CD4-positive, alpha-beta T cell treated with Interleukin-1 beta for 1 hour (primary cell): Measurements from ENCODE around the gene ANKRD12.
"Not testable (repeated sequence)": the region's sequence is repeated elsewhere in the genome, so short reads cannot be mapped to it uniquely, and the experiment has no call there.

Experiments
- DNase-seq, 2 donors: peaks; one replicate each; pipeline ENCODE4 v3.0.0-alpha.2; 2020 to 2022

ANKRD12 gene

DNA sequence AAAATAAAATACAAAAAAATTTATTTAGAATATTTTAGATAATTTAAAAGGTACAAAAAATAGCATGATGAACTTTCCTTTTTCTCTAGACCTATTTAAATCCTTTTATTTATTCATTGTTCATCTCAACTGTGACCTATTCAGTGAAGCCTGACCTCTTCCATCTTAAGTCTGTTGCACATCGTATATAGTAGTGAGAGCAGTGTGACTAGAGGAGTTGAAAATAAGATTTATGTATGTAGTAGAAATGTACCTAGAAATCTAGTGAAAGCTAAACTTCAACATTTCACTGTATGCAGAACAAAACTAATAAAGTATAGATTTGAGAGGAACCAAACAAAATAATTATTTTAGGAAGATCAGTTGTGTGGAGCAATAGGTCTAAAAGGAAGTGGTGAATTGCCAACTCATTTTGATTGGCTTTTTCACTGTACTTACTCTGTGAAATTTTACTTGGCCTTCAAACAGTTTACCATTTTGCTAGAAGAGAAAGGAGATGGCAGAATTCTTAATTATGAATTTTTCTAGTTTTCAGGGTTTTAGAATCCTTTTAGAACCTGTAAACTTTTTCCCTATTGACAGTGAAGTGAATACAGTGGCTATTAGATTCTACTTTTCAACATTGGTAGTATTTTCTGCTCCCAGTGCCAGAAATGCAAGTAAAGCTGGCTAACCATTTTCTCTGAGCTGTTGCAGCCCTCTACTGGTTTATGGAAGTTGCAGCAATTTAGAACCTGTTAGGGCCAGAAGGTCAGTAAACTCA lies 11.0 kb downstream of the ANKRD12 start:
- DNase-seq, result peak; percentile 54 to 74

DNA sequence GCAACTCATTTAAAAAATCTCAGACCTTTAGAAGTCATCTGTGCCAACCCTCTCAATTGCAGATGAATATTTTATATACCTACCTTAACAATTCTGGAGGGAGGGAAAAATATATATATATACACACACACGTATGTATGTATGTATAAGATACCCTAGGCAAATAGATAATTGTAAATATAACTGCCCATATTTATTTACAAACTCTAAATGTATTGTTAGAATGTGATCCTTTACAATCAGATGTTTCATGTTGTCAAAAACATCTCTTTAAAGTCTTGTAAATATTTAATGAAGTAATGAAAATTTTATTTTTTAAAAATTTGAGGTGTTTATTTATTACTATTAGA lies 11.6 kb downstream of the ANKRD12 start:
- no peak for DNase-seq

DNA sequence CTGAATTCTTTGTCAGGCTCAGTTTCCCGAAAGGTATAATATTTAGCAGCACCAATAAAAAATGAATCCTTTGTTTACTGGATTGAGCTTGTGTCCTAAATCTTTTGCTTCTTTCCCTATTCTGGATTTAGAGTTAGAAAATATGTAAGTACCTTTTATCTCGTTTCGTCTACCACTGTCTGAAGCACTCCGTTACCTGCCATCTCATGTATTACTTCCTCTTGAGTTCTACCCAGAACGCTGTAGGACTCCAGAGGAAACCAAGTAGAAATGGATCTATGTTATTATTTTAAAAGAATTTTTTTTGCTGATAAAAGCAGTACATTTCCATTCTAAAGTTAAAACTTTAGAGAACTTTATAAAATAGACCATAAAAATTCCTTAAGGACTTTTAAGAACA lies 13.5 kb downstream of the ANKRD12 start:
- no peak for DNase-seq

DNA sequence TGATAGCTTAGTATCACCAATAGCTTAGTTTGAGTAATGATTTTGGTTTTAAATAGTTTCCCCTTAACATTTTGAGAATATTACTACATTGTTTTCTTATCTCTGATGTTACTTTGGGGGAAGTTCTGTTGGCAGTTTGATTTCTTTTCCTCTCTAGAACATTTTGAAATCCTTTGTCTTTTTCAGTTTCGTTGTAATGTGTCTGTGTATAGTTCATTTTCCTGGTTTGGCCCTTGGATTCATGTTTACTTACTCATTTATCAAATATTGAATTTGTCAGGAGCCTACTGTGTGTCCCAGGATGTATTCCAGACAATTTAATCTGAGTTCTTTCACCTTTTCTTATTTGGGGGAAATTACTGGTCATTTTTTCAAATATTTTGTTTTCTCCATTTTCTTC lies 16.7 kb downstream of the ANKRD12 start:
- no peak for DNase-seq

DNA sequence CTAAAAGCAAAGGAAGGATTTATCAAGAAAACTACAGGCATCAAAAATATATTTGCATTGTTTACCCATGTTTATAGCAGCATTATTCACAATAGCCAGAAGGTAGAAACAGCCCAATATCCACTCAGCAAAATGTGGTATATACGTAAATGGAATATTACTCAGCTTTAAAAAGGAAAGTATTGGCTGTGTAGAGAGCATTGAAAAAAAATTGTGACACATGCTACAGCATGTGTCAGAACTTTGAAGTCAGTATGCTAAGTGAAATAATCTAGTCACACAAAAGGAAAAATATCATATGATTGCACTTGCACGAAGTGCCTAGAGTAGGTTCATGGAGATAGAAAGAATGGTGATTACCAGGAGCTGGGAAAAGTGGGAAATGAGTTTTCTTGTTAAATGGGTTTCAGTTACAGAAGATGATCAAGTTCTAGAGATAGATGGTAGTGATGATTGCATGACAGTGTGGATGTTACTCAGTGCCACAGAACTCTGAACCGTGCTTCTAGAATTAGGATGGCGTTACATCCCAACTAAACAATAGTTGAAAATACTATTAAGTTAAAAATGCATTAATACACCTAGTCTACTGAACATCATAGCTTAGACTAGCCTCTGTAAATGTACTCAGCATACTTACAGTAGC lies 20.1 kb downstream of the ANKRD12 start:
- DNase-seq, result no peak

DNA sequence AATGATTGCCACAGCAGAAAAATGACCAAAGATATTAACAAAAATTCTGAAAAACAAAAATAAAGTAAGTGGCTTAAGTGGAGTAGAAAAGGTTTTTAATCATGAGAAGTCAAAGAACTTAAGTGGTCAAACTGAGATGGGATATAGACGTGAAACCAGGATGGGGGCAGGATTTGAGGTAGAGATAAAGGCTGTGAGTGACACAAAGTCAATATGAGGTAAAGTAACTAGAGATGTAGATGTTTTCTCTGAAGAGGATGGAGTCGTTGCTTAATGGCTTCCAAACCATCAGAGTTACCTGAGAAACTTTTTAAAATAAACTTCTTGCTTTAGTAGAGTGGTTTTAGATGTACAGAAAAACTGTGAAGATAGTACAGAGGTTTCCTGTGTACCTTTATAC lies 21.2 kb downstream of the ANKRD12 start:
- DNase-seq, result no peak

DNA sequence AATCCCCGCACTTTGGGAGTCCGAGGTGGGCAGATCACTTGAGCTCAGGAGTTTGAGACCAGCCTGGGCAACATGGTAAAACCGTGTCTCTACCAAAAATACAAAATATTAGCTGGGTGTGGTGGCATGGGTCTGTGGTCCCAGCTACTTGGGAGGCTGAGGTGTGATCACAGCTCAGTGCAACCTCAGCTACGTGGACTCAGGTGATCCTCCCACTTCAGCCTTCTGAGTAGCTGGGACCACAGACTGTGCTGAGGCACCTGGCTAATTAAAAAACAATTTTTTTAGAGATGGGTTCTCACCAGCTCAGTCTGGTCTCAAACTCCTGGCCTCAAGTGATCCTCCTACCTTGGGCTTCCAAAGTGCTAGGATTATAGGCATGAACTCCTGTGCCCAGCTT lies 23.4 kb downstream of the ANKRD12 start:
- DNase-seq, result no peak

DNA sequence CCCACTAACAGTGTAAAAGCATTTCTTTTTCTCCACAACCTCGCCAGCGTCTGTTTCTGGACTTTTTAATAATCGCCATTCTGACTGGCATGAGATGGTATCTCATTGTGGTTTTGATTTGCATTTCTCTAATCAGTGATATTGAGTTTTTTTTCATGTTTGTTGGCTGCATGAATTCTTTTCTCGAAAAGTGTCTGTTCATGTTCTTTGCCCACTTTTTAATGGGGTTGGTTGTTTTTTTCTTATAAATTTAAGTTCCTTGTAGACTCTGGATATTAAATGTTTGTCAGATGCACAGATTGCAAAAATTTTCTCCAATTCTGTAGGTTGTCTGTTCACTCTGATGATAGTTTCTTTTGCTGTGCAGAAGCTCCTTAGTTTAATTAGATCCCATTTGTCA lies 26.1 kb downstream of the ANKRD12 start:
- DNase-seq, result not testable (repeated sequence)

DNA sequence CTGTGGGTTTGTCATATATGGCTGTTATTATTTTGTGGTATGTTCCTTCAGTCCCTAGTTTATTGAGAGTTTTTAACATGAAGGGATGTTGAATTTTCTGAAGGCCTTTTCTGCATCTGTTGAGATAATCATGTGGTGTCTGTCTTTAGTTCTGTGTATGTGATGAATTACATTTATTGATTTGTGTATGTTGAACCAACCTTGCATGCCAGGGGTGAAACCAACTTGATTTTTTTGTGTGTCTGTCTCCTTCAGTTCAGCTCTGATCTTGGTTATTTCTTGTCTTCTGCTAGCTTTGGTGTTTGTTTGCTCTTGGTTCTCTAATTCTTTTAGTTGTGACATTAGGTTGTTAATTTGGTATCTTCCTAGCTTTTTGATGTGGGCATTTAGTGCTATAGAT lies 27.6 kb downstream of the ANKRD12 start:
- not testable (repeated sequence) for DNase-seq

DNA sequence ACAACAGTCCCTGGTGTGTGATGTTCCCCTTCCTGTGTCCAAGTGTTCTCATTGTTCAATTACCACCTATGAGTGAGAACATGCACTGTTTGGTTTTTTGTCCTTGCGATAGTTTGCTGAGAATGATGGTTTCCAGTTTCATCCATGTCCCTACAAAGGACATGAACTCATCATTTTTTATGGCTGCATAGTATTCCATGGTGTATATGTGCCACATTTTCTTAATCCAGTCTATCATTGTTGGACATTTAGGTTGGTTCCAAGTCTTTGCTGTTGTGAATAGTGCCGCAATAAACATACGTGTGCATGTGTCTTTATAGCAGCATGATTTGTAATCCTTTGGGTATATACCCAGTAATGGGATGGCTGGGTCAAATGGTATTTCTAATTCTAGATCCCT lies 29.3 kb downstream of the ANKRD12 start:
- not testable (repeated sequence) for DNase-seq

DNA sequence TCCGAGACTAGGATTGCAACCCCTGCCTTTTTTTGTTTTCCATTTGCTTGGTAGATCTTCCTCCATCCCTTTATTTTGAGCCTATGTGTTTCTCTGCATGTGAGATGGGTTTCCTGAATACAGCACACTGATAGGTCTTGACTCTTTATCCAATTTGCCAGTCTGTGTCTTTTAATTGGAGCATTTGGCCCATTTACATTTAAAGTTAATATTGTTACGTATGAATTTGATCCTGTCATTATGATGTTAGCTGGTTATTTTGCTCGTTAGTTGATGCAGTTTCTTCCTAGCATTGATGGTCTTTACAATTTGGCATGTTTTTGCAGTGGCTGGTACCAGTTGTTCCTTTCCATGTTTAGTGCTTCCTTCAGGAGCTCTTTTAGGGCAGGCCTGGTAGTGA lies 32.9 kb downstream of the ANKRD12 start:
- not testable (repeated sequence) for DNase-seq

DNA sequence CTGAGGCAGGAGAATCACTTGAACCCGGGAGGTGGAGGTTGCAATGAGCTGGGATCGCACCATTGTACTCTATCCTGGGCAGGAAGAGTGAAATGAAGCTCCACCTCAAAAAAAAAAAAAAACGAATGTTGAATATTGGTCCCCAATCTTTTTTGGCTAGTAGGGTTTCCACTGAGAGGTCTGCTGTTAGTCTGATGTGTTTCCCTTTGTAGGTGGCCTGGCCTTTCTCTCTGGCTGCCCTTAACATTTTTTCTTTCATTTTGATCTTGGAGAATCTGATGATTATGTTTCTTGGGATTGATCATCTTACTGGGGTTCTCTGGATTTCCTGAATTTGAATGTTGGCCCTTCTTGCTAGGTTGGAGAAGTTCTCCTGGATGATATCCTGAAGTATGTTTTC lies 35.3 kb downstream of the ANKRD12 start:
- not testable (repeated sequence) for DNase-seq

DNA sequence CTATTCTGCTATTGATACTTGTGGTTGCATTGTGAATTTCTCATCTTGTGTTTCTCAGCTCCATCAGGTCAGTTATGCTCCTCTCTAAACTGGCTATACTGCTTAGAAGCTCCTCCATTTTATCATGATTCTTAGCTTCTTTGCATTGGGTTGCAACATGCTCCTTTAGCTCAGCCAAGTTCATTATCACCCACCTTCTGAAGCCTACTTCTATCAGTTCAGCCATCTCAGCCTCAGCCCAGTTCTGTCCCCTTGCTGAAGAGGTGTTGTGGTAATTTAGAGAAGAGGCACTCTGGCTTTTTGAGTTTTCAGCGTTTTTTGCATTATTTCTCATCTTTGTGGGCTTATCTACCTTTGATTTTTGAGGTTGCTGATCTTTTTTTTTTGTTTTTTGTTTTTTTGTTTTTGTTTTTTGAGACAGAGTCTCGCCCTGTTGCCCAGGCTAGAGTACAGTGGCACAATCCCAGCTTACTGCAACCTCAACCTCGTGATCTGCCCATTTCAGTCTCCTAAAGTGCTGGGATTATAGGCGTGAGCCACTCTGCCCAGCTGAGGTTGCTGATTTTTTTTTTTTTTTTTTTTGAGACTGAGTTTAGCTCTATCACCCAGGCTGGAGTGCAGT lies 36.0 kb downstream of the ANKRD12 start:
- no peak for DNase-seq

DNA sequence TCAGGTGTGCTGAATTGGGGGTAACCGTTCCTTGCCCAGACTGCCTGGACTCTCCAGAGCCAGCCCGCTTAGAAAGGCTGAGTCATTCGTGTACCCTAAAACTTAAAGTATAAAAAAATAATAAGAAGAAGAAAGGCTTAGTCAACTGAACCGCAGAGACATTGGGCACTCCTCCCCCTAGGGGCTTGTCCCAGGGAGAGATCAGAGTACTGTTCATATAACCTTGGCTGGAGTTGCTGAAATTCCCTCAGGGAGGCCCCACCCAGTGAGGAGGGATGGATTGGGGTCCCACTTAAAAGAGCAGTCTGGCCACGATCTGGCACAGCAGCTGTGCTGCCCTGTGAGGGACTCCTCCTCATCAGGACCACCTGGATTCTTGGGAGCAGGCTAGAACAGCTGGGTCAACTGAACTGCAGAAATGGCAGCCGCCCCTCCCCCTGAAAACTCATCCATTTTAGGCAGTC lies 37.2 kb downstream of the ANKRD12 start:
- DNase-seq, result no peak

DNA sequence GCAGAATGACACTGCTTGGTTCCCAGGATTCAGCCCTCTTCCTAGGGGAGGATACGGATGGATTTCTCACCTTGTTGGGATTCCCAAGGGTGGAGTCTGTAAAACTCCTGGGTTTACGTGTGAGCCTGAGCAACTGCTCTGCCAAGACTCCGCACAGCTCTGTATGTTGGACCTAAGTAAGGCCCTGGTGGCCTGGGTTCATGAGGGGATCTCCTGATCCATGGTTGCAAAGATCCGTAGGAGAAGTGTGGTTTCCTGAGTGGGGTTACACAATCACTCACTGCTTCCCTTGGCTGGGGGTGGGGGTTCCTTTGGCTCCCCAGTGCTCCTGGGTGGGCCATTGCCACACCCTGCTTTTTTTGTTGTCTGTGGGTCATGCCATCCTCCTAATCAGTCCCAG lies 37.7 kb downstream of the ANKRD12 start:
- no peak for DNase-seq

DNA sequence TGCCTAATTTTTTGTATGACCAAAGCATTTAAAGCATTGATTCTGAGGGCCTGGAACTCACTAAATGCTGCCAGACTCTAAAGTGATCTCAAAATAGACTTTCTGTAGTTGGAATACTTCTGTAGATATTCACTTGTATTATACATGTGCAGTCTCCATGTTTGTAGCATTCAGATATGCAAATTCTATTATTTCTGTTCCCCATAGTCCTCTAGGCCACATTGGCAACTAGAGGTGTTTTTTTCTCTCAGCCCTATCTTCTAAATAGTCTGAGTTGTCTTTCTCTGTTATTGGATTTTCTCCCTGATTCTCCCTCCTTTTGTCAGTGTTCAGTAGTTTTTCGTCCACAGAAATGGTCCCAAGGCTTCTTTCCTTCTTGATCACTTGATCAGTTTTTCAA lies 38.5 kb downstream of the ANKRD12 start:
- no peak for DNase-seq

DNA sequence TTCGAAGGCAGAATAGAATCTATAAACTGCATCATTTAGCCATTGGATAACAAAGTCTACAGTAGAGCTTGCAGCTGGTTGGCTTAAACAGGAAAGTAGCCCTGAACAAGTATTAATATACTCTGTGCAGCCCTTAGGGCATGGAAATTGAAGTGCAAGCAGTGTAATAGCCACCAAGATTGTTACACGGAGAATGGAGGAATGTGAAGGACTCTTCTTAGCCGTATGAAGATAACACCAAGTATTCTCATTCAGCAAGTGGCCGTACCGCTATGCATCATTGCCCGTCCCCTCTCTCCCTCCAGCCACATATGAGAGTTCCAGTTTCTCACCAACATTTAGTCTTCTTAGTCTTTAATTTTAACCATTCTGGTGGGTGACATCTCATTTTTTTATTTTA lies 40.5 kb downstream of the ANKRD12 start:
- DNase-seq, result no peak

DNA sequence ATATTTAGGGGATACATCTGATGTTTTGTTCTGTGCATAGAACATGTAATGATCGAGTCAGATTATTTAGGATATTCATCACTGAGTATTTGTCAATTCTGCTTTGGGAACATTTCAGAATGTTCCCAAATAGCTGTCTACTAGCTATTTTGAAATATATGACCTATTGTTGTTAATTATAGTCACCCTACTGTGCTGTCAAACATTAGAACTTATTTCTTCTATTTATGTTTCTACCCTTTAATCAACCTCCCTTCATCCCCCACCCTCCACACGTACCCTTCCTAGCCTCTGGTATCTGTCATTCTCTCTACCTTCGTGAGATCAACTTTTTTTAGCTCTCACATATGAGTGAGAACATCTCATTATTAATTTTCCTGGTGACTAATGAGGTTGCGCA lies 40.9 kb downstream of the ANKRD12 start:
- no peak for DNase-seq

DNA sequence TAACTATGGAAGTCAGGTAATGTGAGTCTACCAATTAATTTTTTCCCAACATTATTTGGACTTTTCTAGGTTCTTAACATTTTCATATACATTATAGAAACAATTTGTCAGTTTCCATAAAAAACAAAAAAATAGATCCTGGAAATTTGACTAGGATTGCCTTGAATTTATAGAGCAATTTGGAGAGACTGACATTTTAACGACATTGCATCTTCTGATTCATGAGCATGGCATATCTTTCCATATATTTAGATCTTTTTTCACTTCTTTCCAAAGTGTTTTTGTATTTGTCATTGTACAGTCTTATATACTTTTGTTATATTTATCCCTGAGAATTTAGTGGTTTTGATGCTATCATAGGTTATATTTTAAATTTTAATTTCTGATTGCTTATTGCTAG lies 42.0 kb downstream of the ANKRD12 start:
- no peak for DNase-seq

DNA sequence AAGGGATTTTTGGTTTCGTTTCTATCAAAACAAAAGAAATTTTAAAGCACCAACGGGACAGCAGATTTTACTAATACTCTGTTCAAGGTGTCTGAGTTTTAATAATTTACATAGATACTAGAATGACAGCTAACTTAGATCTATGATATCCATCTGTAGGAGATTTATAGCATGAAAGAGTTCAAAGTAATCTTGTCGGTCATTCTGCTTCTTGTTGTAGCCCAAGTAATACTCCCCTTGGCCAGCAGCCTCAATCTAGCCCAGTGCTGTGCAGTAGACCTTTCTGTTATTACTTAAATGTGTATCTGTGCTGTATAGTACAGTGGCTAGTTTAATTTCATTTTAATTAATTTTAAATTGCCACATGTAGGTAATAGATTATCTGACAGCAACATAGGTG lies 44.7 kb downstream of the ANKRD12 start:
- no peak for DNase-seq

DNA sequence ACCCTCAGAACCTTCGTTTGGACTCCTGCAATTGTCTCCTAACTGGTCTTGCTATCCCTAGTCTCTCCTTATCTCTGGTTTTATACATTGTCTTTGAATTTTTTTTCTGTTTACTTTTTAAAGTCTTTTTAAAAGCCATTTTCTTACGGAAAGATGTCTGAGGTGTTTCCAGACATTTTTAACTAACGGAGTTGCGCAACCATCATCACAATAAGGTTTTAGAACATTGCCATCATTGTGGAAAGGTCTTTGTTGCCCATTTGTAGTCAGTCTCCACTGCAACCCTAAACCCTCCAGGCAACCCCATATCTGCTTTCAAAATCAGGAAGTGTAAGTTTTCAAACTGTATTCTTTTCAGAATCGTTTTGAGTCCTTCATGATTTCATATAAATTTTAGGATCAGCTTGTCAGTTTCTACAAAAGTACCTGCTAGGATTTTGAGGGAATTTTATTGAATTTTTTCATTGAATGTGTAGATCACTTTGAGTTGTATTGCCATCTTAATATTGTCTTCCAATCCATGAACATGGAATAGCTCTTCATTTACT lies 46.3 kb downstream of the ANKRD12 start:
- DNase-seq, result no peak

DNA sequence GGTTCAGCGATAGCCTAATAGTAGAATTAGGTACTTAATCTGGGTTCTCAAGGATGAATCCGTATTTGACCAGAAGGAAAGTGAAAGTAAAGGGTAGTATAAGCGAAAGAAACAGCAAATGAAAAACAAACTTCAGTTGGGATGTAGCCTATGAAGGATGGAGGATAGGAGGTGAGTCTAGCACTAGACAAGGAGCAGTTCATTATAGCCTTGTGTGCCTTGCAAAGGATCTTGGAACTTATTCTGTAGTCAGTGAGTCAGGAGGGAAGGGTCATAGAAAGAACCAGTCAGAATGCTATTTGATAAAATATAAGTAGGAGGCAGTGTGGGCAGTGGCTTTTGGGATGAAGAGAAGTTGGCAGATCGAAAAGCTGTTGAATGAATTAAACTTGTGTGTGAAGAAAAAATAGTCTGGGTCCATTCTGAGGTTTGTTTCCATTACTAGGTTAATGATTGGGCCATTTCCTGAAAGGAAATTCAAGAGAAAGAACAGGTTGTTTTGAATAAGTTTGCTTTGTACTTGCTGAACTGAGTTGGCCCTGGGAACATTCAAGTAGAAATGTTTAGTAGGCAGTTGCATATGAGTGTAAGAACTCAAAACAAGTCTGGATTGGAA lies 48.5 kb downstream of the ANKRD12 start:
- peak in 1 of 2 donors; percentile 22 for DNase-seq
